ENCODE results near the gene NEK10. TPM values are rescaled to one million over a fixed set of nuclear protein-coding genes. Genes with fewer than 3 reads are reported as not detected.
A peak's percentile ranks its signal among the peaks of the same experiment; 100 is the strongest.
"Not testable (repeated sequence)": the region's sequence is repeated elsewhere in the genome, so short reads cannot be mapped to it uniquely, and the experiment has no call there.

NEK10 gene
- total RNA-seq, 2 experiments from 2014 or later = 0.67 to 0.79 TPM

- ATAC-seq (ENCODE audit: low read depth) (no peak), DNase-seq (no peak)
- Mint-ChIP-seq H3K27me3 (peaks cover 1% of the 10 kb centered on the region), H3K27ac (no peak overlapping the region), H3K4me1 (peaks cover 8% of the 10 kb centered on the region), H3K36me3 (no peaks in the 10 kb centered on the region), H3K4me3 (no peak overlapping the region), H3K9me3 (no peaks in the 10 kb centered on the region)
- POLR2A ChIA-PET = no interaction called here
Observed at GRCh38 chr3:27342267-27342666, 26.9 kb downstream of the NEK10 start.

DNA sequence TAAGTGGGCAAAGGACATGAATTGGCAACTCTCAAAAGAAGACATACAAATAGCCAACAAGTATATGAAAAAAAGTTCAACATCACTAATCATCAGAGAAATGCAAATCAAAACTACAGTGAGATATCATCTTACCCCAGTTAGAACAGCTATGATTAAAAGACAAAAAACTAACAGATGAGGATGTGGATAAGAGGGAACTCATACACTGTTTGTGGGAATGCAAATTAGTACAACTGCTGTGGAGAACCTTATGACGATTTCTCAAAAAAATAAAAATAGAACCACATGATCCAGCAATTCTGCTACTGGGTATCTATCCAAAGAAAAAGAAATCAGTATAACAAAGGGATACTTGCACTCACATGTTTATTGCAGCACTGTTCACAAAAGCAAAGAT is 28.6 kb downstream of the NEK10 start:
- peaks cover 4% of the 10 kb centered on the region for H3K27me3 Mint-ChIP-seq
- no peaks in the 10 kb centered on the region for H3K9me3 Mint-ChIP-seq
- no peak overlapping the region for H3K4me3 Mint-ChIP-seq
- H3K27ac Mint-ChIP-seq = no peak overlapping the region
- H3K4me1 Mint-ChIP-seq = peaks cover 5% of the 10 kb centered on the region
- DNase-seq (no peak), ATAC-seq (ENCODE audit: low read depth) (no peak)
- POLR2A ChIA-PET = no interaction called here
- H3K36me3 Mint-ChIP-seq = no peaks in the 10 kb centered on the region

- H3K27ac Mint-ChIP-seq = no peak overlapping the region
- H3K27me3 Mint-ChIP-seq = peaks cover 2% of the 10 kb centered on the region
- POLR2A ChIA-PET = no interaction called here
- no peak overlapping the region for H3K4me3 Mint-ChIP-seq
- no peaks in the 10 kb centered on the region for H3K36me3 Mint-ChIP-seq
- H3K4me1 Mint-ChIP-seq = peaks cover under 1% of the 10 kb centered on the region
- DNase-seq = no peak
- no peaks in the 10 kb centered on the region for H3K9me3 Mint-ChIP-seq
- ATAC-seq (ENCODE audit: low read depth) = no peak
Observed at GRCh38 chr3:27335571-27335970, 33.6 kb downstream of the NEK10 start.

DNA sequence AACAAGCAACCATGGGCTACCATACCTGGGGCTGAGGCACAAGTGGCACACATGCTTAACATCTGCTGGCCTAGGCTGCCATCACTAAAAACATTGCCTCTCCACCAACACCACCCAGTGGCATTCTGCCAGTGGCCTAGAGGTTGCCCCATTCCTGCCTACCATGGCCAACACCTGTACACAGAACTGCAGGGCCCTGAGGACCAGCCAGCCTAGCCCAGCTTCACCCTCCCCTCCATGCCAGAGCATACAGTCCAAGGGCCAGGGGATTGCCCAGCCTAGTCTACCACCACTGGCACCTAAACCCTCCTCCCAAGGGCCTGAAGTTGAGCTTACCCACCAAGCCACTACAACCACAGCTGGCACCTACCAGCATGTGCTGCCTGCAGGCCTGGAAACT is 35.3 kb downstream of the NEK10 start:
- no peak overlapping the region for H3K27ac Mint-ChIP-seq
- no peaks in the 10 kb centered on the region for H3K36me3 Mint-ChIP-seq

DNA sequence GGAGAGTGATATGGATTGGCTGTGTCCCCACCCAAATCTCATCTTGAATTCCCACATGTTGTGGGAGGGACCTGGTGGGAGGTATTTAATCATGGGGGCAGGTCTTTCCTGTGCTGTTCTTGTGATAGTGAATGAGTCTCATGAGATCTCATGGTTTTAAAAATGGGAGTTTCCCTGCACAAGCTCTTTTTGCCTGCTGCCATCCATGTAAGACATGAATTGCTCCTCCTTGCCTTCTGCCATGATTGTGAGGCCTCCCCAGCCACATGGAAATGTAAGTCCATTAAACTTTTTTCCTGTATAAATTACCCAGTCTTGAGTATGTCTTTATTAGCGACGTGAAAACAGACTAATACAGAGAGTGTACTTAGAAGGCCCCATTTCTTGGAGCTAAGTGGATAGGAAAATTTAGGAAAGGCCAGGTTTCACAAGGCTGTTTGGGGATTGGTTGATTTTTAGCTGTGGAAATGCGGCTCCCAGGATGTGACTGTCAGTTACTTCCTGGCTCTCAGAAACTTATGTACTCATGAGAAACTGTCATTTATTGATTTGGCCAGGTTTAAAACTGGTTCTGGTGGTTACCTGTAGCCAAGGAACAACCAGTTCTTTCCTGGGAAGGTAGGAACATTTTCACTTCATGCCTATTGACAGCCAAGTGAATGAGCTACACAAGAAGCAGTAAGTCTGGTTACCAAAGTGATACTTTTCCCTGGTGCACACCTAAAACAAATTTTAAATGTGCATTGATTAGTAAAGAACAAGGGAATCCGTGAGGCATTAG is 40.0 kb downstream of the NEK10 start:
- POLR2A ChIA-PET, H3K4me1 Mint-ChIP-seq, H3K9me3 Mint-ChIP-seq: not testable (repeated sequence)

More for the DNA sequence above, 35.3 kb downstream of the NEK10 start:
- POLR2A ChIA-PET = no interaction called here
- Mint-ChIP-seq H3K9me3 (no peaks in the 10 kb centered on the region), H3K4me1 (no peaks in the 10 kb centered on the region), H3K4me3 (no peak overlapping the region), H3K27me3 (peaks cover 2% of the 10 kb centered on the region)
- no peak for ATAC-seq (ENCODE audit: low read depth)
- DNase-seq = no peak

DNA sequence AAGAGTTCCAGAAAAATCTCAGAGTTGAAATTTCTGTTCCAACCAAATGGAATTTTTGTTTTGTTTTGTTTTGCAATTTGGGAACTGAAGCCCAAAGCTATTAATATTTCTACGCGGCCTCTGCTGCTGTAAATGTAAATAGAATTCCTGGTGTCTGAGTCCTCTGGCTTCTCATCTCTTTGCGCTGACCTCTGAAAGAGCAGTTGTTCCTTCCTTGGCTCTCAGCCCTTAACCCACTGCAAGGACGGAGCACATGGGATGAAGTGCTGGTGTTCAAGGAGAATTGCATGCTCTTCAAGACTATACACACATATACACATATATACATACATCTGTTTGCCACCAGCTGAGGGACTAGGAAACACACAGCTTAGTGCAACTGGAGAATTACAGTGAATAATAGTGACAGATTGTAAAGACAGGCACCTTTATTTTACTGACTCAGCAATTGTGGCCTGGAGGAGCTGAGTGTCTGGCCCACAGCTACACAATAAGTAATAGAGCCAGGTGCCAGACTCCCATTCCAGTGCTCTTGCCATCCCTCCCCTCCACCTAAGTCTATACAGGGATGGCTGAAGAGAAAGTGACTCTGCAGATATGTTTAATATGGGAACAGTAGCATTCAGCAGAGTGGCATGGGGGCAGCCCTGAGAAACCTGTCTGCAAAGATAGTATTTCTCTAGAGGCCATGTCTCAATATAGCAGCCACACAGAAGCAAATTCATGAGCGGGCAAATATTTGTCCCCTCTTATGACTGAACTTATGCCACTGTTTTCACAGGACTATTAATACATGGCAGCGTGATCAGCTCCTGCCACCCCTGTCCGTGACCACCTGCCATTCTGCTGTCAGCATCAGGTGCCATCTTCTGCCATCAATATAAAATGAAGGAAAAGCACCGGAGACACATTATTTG is 42.3 kb downstream of the NEK10 start:
- peaks cover 1% of the 10 kb centered on the region for H3K9me3 Mint-ChIP-seq
- no peak overlapping the region for H3K27ac Mint-ChIP-seq
- no peaks in the 10 kb centered on the region for H3K4me1 Mint-ChIP-seq
- peaks cover 3% of the 10 kb centered on the region for H3K27me3 Mint-ChIP-seq
- no peaks in the 10 kb centered on the region for H3K36me3 Mint-ChIP-seq
- DNase-seq (no peak), ATAC-seq (ENCODE audit: low read depth) (no peak)
- H3K4me3 Mint-ChIP-seq = no peak overlapping the region
- POLR2A ChIA-PET = no interaction called here

More for the DNA sequence above, 40.0 kb downstream of the NEK10 start:
- not testable (repeated sequence) for H3K4me3 Mint-ChIP-seq; H3K27me3 Mint-ChIP-seq; H3K27ac Mint-ChIP-seq; DNase-seq; H3K36me3 Mint-ChIP-seq; ATAC-seq (ENCODE audit: low read depth)

DNA sequence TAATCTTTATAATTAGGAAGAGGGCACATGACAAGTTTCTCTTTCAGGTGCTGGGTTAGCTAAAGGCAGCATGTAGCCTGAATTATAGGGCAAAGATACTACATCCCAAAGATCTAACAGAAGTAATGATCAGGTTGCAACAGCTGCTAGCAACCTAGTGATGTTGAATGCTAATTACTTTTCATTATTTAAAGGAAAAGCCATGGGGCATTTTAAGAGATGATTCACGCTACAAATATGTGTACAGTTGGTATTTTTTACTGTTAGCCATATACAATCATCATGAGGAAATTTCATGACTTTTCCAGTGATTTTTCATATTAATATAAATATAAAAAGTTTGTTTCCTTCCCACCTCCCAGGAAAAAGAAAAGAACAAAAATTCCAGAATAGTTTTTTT is 43.0 kb downstream of the NEK10 start:
- Mint-ChIP-seq H3K27ac (no peak overlapping the region), H3K9me3 (peaks cover 1% of the 10 kb centered on the region), H3K27me3 (peaks cover 3% of the 10 kb centered on the region), H3K4me3 (no peak overlapping the region), H3K36me3 (no peaks in the 10 kb centered on the region), H3K4me1 (no peaks in the 10 kb centered on the region)
- DNase-seq (no peak), ATAC-seq (ENCODE audit: low read depth) (no peak)
- POLR2A ChIA-PET = no interaction called here

DNA sequence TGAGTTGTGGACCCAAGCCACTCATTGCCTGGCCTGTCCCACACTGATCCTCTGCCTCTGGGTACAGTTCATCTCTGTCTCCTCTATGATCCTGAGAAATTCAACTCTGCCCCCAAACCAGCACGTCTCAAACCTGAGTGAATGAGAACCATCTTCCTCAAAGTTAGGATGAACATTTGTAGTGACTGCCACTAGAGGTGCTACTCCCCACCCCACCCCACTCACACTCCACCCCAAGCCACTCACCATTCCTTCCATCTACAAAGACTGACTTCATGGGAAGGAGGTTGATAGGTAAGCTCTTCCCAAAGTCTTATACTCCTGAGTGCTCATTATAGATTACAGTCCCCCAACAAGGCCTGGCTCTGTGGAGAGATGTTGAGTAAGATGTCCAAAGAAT is 43.8 kb downstream of the NEK10 start:
- Mint-ChIP-seq H3K4me3 (no peak overlapping the region), H3K27ac (no peak overlapping the region), H3K9me3 (peaks cover 1% of the 10 kb centered on the region), H3K4me1 (no peaks in the 10 kb centered on the region), H3K27me3 (peaks cover 3% of the 10 kb centered on the region), H3K36me3 (no peaks in the 10 kb centered on the region)
- DNase-seq = no peak
- ATAC-seq (ENCODE audit: low read depth) = no peak
- POLR2A ChIA-PET = no interaction called here

- ATAC-seq (ENCODE audit: low read depth) (no peak), DNase-seq (no peak)
- Mint-ChIP-seq H3K36me3 (no peaks in the 10 kb centered on the region), H3K27me3 (peaks cover 3% of the 10 kb centered on the region), H3K4me3 (no peak overlapping the region), H3K27ac (peak overlapping the region; percentile 7), H3K9me3 (peaks cover 1% of the 10 kb centered on the region), H3K4me1 (no peaks in the 10 kb centered on the region)
- POLR2A ChIA-PET = no interaction called here
Observed at GRCh38 chr3:27324686-27325085, 44.5 kb downstream of the NEK10 start.

DNA sequence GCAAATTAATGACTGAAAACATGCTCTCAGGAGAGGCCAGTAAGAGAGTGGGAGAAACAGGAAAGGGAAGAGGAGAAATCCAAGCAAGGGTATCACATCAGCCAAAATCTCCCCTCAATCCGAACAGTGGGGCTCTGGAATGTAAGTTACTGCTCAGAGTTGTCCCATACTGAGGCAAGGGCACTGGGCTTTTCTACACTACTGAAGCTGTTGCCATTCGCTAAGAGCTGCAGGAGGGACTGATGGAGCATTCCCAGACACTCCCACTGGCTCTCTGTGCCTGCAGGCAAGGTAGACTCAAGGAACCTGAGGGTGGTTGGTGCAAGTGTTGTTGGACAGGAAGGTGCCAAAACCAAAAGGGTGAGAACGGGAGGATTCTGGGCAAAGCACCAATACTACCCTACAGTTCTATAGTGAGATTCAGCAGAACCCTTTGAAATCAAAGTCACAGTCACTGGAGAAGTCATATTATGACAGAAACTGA is 46.1 kb downstream of the NEK10 start:
- DNase-seq (no peak), ATAC-seq (ENCODE audit: low read depth) (no peak)
- no peak overlapping the region for H3K4me3 Mint-ChIP-seq
- no peaks in the 10 kb centered on the region for H3K36me3 Mint-ChIP-seq
- no peaks in the 10 kb centered on the region for H3K9me3 Mint-ChIP-seq
- H3K27ac Mint-ChIP-seq = no peak overlapping the region
- H3K4me1 Mint-ChIP-seq = no peaks in the 10 kb centered on the region
- POLR2A ChIA-PET = no interaction called here
- peaks cover 3% of the 10 kb centered on the region for H3K27me3 Mint-ChIP-seq

- Mint-ChIP-seq H3K27me3 (peaks cover 3% of the 10 kb centered on the region), H3K4me1 (no peaks in the 10 kb centered on the region), H3K4me3 (no peak overlapping the region), H3K36me3 (no peaks in the 10 kb centered on the region), H3K9me3 (no peaks in the 10 kb centered on the region), H3K27ac (no peak overlapping the region)
- ATAC-seq (ENCODE audit: low read depth) (no peak), DNase-seq (no peak)
- POLR2A ChIA-PET = no interaction called here
Observed at GRCh38 chr3:27322634-27323033, 46.5 kb downstream of the NEK10 start.

DNA sequence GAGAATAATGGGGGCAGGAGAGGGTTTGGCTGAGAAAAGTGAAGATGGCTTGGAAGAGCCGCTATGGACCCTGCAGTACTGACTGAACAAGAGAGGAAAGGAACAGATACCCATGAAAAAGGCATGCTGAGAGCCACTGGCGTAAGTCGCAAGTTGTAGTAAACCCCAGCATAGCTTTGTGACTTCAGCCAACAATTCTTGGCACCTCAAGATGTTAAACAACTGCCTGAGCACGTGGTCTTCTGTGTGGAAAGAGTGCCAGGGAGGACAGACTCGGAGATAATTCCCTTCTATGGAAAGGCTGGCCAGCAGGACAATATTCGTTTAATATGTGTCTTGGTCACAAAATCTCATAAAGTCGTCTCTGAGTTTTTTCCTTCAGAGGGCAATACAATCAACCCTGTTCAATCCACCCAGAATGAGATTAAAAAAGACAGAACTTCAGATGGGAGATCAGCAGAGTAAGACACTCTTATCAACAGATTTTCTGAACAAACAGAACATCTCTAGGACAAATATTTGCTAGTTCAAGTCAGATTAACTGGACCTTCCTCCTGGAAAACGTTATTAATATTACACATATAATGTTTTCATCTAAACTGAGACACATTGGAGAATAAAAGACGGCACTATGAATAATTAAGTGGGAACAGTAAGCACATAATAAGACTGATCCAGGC is 49.2 kb downstream of the NEK10 start:
- H3K27me3 Mint-ChIP-seq = no peaks in the 10 kb centered on the region
- no peak for DNase-seq
- H3K4me1 Mint-ChIP-seq = no peaks in the 10 kb centered on the region
- POLR2A ChIA-PET = no interaction called here
- H3K27ac Mint-ChIP-seq = no peak overlapping the region
- no peaks in the 10 kb centered on the region for H3K36me3 Mint-ChIP-seq
- H3K4me3 Mint-ChIP-seq = no peak overlapping the region
- no peak for ATAC-seq (ENCODE audit: low read depth)
- no peaks in the 10 kb centered on the region for H3K9me3 Mint-ChIP-seq

- Mint-ChIP-seq H3K4me1 (no peaks in the 10 kb centered on the region), H3K9me3 (no peaks in the 10 kb centered on the region), H3K36me3 (no peaks in the 10 kb centered on the region), H3K27me3 (no peaks in the 10 kb centered on the region), H3K27ac (no peak overlapping the region), H3K4me3 (no peak overlapping the region)
- POLR2A ChIA-PET = no interaction called here
- ATAC-seq (ENCODE audit: low read depth) = no peak
- DNase-seq = no peak
Observed at GRCh38 chr3:27319304-27319703, 49.9 kb downstream of the NEK10 start.
